Measurements from ENCODE around the gene TYR.
"Not testable (repeated sequence)": the region's sequence is repeated elsewhere in the genome, so short reads cannot be mapped to it uniquely, and the experiment has no call there.

The TYR gene

DNA sequence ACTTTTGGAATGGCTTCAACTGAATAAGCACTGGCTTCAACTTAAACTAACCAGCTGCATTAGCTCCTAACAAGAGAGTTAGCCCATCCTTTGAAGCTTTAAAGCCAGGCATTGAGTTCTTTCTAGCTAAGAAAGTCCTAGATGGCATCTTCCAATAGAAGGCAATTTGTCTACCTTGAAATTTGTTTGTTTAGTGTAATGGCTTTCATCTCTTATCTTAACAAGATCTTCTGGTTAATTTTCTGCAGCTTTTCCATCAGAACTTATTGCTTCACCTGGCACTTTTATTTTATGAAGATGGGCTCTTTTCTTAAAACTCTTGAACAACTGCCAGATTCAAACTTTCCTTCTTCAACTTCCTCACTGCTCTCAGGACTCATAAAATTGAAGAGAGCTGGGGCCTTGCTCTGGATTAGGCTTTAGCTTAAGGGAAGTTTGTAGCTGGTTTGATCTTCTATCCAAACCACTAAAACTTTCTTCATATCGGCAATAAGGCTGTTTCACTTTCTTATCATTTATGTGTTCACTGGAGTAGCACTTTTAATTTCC is 94.9 kb downstream of the TYR start:
- DNase-seq: not testable (repeated sequence)

DNA sequence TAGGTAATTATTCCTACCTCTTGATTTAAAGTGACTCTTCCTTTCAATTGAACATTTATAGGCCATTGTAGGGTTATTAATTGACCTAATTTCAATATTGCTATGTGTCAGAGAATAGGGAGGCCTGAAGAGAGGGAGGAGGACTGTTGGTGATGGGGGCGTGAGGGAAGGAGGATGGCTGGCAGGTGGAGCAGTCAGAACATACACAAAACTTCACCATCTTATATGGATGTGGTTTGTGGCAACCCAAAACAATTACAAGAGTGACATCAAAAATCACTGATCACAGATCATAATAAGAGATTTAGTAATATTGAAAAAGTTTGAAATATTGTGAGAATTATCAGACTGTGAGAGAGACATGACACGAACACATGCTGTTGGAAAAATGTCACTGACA is 95.5 kb downstream of the TYR start:
- not testable (repeated sequence) for DNase-seq

DNA sequence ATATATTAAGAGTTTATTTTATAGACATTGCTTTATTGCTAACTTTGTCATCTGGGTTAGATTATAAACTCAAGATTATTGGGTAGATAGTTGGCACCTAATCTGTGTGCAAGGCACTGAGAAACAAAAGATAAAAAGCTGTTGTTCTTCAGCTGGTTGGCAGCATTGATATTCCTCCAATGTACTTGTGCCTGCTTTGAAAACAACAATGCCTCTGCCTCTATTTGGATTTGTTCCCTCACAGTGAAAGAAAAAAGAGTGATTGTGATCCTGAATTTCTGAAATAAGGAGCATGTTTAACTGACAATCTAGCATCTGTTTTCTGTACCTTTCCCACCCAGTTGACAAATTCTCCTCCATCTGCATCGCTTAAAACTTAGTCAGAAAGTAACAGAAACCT is 98.3 kb downstream of the TYR start:
- DNase-seq: no peak

DNA sequence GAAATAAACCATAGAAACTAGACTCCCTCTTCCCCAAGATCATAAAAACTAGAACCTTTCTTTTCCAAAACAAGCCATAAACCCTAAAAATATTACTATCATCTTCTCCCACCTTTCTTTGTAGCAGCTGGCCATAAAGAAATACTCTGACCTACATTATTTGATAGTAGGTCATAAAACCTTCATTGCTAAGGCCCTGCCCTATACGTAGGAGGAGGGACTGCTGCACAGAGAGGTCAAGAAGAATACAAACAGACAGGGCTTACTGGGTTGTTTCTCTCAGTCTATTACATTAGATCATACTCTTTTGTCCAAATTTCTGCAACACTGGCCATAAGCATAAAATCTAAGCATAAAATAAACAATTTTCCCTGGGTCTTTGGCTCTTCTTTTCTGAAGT is 101.5 kb downstream of the TYR start:
- no peak for DNase-seq

DNA sequence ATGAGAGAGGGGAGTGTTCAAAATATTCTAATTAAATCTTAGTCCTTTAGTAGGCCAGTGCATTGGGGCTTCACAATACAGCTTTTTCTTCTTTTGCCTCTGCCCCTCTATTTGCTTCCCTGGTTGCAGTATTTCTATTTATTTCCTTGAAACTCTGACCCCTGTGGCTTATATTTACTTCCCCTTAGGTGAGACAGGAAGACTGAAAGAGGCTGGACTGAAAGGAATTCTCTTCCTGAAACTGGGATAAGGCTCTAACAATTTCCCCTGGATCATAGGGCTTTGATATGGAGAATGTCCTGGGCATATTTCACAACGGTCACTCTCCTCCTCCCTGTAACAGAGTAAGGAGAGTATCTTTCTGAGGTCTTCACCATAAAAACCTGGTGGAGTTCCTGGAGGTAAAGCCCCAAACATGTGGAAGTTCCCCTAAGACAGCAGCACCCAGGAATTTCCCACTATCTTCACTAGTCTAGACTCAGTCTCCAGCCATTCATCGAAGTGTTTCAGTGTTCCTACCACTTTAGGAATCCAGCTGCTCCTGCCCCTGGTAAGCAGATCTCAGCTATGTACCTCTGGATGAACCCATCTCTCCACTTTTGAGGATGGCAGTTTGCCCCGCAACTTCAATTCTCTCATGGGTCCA is 103.5 kb downstream of the TYR start:
- not testable (repeated sequence) for DNase-seq

DNA sequence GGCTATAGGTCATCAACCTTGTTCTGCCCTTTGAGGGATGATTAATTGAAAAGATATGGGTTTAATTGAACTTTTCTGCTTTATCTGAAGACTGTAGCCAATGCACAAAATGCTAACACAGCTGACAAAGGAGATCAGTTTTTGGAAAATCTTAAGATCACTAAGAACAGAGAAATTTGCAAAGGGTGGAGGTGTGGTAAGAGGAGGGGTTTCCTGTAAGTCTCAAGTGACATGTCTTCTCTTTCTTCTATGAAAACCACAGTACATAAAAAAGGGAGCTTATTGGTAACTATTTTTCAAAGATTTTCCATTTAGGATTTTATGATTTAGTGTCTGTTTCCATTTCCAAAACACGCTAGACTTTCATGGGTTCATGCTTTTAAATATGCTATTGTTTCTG is 108.9 kb downstream of the TYR start:
- not testable (repeated sequence) for DNase-seq

DNA sequence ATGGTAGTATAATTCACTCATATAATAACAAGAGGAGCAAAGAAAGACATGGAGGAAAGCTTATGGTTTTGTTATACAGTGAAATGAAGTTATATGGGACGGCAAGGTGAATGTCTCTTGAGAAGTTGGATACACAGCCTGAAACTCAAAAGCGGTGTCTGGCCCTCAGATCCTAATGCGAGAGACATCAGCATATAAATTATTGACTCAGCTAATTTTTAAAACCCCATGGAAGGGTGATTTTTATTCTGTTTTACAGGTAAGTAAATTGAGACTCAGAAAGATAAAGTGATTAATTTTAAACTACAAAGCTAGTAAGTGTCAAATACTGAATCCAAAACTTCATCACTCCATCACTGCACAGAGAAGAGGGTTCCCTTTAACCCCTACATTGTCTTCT is 110.3 kb downstream of the TYR start:
- DNase-seq: not testable (repeated sequence)

DNA sequence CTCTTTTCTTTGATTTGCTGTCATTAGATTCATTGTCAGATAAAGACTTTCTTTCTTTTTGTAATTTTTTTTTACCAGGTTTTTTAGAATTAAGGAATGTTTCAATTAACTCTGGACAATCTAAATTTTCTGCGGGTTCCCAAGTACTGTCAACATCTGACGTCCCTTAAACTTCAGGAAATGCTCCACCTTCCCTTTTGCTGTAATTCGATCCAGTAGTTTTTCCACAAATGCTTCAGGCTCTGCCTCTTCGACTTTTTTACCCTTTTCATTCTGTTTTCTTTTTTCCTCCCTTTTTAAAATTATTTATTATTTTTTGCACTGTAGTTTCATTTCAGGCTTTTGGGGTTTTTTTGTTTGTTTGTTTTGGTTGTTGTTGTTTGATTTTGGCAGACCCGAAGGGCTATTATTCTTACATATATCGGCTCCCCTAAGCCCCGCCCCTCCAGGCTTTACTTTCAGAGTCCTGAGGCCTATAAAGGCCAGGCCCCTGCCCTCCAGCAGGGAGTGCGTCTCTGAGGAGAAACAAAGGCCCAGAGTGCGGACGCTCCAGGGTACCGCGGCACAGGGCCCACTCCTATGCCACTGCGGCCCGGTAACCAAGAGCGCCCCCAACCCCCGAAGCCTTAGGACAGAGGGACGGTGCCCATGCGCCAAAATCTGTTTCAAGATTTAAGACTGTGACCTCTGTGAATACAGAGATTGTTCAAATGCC is 116.4 kb downstream of the TYR start:
- DNase-seq: no peak

DNA sequence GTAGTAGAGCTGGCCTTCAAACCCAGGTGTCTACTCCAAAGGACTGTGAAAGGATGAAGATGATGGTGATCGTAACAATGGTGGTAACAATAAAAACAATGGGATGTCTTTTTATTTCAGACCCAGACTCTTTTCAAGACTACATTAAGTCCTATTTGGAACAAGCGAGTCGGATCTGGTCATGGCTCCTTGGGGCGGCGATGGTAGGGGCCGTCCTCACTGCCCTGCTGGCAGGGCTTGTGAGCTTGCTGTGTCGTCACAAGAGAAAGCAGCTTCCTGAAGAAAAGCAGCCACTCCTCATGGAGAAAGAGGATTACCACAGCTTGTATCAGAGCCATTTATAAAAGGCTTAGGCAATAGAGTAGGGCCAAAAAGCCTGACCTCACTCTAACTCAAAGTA is 117.3 kb downstream of the TYR start:
- DNase-seq: not testable (repeated sequence)

DNA sequence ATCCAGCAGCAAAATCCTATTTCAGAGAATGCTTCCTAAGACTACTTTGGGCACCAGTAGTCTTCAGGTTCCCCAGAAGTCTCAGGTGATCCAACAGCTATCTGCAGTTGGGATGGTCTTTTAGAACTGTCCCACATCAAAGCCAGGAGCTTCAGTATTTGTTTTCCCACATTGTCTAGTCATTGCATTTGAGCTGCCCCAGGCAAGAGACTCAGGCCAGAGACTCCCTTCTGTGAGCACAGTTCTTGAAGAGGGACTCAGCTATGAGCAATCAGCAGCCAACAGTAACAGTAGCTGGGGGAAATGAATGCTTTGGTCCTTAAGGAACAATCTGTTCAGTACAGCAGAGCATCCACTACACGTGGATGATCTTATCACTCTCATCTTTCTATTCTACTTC is 125.4 kb downstream of the TYR start:
- not testable (repeated sequence) for DNase-seq

DNA sequence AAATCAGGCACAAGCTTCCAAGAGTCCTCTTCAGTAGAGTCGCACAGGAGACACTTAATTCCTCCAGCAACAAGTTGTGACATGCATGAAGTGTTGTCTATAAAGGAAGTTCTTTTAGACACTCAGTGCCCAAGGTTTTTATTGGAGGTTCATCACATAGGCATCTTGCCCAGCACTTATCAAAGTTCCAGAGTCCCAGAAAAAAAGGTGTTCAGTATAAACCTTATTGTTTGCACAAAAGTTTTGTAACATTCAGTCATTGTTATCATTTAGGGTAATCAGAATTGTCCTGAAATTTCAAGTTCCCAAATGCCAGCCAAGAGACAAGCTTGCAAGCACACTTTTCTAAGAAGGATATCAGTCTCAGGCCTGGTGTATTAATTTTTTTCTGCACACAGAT is 130.6 kb downstream of the TYR start:
- not testable (repeated sequence) for DNase-seq

DNA sequence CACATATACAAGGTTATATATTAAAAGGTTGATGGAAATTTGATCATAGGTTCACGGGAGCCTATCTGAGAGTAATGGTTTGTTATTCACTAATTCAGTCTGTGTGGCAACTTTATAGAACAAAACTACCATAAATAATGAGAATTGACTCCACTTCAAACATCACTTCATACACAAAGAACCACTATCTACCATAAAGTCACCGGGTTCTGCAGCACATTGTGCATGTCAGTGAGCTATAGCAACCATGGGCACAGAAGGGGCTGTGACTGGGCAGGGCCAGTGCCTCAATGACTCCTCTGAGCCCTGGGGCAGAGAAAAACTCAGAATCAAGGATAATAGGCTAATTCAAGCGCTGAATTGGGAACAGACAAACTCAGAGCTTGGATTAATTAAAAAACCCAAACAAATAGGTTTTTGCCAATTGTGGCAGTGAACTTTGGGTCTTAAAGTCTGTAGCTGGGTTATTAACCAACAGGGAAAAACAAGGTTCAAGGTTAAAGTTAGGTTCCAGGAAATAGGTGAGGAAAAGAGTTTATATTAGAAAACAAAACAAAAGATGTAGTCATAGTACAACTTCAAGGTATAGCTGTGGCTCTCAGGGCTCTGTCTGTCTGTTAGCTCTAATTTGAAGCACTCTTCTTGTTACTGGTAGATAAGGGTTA is 131.8 kb downstream of the TYR start:
- not testable (repeated sequence) for DNase-seq

DNA sequence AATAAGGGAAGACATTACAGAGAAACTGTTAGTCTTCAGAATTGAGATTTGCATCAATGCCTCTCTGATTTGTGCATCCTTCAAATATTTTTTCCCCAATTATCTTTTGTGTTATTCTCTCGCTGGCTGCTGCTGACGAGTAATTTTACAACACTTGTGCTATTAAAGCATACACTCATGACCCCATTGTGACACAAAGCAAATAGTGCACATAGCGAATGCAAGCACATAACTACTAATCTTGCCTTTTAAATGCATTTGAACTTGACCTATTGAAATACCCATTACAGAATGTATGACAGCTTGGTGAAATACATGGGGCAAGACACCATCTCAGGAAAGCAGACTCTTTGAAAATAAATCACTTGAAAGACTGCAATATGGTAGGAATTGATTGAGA is 132.9 kb downstream of the TYR start:
- DNase-seq: not testable (repeated sequence)

DNA sequence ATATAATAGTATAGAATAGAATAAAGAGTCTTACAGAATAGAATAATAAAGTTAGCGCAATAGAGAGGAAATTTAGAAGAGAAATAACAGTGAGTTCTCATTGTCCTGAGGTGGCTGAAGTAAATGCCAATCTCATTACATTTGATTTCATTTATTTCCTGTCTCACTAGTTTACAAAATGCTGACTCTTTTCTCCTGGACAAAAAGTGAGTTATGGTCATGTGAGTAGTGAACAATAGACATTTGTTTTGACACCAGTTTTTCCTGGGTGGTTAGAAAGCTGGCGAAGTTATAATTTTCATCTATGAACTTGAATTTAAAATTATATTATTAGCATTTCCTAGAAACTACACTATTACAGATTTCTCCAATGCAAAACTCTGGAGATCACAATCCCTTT is 143.7 kb downstream of the TYR start:
- DNase-seq: no peak

DNA sequence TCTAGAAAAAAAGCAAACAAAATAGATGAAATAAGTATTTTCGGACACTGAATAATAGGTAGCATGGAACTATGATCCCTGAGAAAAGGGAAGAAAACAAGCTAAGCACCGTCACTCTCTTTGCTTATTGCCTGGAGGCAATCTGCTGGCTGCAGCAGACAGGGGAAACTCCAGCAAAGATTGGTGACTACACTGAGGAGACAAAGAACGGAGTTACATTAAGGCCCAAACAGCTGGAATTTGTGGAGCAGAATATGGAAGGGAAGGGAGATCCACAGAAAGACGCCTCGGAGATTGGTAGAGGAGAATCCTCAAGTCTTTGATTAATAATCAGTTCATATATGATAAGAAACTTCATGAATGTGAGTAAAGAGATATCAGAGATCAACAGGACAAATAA is 150.2 kb downstream of the TYR start:
- no peak for DNase-seq

DNA sequence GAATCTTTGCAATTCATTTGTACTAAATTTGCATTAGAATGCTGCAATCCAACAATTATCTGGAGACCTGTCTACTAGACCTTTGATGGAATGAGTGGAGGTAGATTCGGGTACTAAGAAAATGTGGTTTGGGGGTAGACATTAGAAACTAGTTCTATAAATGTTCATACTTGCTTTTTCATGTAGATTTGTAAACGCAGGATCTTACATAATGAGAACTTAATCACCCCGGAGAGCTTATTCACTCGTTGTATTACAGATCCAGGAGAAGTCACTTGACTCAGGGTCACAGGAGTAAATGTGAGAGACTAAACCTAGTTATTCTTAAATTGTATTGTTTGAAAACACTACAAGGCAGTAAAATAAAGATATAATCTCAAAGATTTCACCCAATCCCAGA is 154.3 kb downstream of the TYR start:
- DNase-seq: not testable (repeated sequence)

DNA sequence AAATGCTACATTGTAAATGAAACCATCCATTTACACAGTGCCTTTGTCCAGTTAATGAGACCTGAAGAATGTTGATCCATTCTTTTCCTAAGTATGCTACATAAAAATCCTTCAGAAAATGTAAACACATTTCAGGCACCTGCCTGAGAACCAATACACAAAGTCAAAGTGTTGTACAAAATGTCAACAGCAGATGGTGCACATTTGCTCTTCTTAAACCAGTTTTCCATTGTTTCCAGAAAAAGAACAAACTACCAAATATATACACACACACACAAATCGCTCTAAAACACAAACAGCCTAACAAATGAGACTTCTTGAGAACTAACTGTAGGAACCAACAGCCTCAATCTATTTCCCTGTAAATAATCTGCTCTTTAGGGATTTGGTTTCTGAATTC is 156.0 kb downstream of the TYR start:
- peak in 1 of 2 experiments; percentile 26 for DNase-seq

DNA sequence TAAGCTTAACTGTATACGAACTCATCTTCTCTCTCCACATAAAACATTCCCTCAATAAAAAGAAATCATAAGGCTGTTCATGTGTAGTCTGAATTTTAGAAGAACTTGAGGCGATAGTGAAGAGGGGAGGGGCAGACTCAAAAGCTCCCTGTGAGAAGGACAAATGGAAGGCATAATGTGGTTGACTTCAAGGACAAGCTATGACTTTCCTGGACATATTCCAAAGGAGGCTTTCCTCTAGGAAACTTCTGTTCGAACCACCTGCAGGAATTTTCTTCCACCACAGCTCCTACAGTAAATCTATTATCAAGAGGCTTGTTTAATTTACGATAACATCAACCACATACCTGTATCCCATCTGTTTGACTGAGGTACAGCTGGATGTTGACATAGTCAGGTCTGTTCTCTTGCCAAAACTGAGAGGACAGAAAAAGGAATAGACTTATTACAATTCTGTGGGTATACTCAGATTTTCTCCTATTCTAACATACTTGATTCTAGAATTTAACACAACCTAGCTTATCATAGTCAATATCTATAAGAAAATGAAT is 159.5 kb downstream of the TYR start:
- DNase-seq: not testable (repeated sequence)

DNA sequence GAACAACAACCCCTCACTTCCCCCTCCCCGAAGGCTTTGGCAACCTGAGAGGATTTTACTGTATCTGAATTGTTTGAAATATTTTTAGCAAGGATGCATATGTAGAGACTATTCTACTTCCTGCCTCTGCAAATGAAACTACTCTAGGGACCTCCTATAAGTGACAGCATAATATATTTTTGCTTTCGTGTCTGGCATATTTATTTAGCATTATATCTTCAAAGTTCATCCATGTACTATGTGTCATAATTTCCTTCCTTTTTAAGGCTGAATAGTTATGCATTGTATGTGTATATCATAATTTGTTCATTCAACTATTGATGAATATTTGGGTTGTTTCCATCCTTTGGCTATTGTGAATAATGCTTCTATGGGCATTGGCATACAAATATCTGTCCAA is 160.4 kb downstream of the TYR start:
- not testable (repeated sequence) for DNase-seq

DNA sequence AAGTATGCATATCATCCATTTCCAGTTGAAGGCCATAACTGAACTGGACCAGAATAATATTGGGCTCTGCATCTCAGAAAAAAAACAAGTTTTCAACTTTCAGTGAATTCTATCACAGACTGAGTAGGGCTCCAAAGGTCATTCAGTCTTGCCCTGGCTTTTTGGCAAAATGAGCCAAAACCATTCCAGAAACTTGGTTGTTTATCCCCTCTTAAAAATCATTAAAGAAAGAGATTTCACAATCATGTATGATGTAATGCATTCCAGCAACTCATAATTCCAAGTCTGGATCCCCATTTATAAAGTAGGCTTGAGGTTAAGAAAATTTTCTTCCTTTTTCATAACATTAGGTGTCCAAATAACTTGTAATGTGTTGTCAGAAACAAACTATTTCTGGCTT is 162.8 kb downstream of the TYR start:
- not testable (repeated sequence) for DNase-seq

DNA sequence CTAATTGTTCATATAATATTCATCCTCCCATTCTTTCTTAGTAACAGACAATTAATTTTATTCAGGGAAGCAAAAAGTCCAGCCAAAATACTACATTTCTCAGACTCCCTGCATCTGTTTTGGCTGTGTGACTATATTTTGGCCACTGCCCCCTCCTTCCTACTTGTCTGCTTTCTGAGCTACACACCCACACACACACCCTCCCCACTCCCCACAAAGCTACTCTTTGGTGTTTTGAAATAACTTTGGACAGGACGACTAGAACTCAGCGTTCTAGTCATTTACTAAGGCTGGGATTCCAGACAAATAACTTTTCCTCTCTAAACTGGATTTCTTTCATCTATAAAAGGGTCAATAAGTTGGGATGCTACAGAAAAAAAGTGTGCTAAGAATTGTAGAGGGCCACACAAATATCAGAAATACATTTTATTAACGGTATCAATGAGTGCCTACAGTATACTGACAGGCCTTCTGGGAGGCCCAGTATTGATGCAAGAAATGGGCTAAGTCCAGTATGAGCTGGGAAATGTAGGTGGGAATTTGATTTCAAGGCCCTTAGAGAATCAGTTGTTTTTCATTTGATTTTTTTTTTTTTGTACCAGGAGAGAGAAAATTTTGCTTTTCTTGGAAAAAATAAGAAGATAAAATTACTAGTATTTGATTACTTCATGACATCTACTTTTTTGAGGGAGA is 165.4 kb downstream of the TYR start:
- not testable (repeated sequence) for DNase-seq

Data from SW 1271 (cell line).